Stimulated activated naive CD4-positive, alpha-beta T cell treated with Interleukin-2 at 50 U/mL for 16 hours (primary cell): ENCODE measurements around the gene MTMR4.
A peak's percentile ranks its signal among the peaks of the same experiment; 100 is the strongest.
"Not testable (repeated sequence)": the region's sequence is repeated elsewhere in the genome, so short reads cannot be mapped to it uniquely, and the experiment has no call there.

Experiments
- DNase-seq: peaks from one replicate; lab custom pipeline; 2025; lab: John Stamatoyannopoulos, UW

Gene MTMR4

DNA sequence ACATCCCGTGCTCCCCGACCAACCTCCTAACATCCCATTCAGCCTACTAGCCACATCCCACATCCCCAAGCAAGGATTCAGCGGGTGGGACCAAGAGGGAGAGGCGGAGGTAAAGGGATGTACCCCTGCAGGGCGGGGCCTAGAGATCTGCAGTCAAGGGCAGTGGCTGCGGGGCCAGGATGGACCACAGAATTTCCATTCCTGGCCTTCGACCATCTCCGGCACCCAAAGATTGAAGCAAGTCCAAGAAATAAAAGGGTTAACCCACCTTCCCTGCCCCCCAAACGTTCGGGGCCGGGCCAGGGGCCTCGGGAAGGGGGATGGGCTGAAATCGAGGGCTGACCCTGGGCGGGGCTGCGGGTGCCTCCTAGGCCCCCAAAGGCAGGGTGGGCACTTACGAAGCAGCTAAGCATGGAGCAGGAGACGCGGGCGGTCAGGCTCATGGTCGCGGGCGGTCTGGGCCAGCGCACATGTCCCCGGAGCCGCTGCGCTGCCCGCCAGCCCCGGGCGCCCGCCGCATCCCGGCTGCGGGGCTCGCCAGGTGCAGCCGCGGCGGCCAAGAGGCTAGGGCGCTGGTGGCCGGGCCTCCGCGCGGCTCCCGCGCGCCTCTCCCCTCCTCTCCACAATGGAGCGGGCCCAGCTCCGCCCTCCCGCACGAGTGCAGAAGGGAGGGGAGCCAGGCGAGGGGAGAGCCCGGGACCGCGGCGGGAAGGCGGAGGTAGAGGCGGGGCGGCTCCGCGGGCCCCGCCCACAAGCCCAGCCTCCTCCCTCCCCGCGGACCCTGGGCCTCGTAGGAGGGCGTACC lies at the start of gene MTMR4:
TSS of gene MTMR4 (minus strand) at position 674 of the 805 bp plus-strand sequence. CDS start at position 443, 231 bp downstream.
- peak; percentile 72 for DNase-seq

DNA sequence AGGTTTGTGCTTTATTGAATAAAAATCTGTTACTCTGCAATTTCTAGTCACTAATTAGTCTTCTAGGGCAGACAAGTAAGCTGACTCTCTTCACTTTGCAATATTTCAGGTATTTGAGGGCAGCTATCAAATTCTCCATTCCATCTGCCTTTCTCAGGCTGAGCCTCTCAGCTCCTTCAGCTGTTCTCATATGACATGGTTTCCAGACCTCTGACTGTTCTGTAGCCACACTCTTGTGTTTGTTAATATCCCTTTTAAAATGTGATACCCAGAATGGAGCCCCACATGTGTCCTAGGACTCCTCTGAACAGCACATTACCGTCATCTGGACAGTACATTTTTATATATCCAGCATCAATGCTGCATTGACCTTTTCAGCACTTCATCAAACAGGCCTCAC lies 46.1 kb upstream of the MTMR4 start:
- no peak for DNase-seq

DNA sequence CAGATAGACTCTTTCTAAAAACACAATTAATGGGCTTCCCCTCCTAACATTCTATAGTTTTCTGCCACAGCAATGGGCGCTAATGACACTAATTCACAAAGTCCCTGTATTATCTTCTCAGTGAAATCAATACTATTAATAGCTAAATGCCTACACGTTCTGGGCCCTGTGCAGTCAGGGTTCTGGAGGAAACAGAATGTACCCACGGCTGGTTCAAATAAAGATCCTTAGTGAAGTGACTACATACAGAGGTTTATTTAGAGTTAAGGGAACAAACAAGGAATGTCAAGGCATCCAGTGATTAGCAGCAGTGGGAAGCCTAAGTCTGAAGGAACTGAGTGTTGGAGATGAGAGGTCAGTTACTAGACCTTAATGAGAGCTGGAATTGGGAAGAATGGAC lies 43.5 kb upstream of the MTMR4 start:
- no peak for DNase-seq

DNA sequence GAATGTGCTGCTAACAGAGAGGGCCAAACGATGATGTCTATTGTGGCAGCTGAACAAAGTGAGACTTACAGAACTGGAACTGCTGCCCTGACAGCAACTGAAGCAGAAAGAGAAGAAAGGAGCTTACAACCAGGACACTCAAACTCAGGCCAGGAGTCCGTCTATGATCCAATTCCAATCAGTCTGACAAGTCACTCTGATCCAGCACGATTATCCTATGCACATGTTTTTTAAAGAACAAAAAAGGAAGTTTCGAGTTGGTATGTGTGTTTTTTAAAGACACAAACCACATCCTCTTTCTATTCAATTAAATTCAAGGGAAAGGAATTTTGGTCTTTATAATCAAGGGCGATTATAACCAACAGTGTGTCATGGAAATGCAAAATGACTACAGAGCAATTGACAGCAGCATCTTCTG lies 42.4 kb upstream of the MTMR4 start:
- DNase-seq = no peak

DNA sequence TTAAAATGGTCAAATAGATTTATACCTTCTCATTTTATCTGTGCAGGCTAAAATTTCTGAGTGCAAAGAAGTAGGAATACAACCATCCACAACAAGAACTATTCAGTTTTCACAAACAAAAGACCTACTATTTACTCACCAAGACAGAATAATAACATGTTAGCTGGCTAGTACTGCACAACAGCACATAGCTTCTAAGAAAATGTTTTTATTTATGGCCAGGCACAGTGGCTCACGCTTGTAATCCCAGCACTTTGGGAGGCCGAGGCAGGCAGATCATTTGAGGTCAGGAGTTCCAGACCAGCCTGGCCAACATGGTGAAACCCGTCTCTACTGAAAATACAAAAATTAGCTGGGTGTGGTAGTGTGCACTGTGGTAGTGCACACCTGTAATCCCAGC lies 40.7 kb upstream of the MTMR4 start:
- not testable (repeated sequence) for DNase-seq

DNA sequence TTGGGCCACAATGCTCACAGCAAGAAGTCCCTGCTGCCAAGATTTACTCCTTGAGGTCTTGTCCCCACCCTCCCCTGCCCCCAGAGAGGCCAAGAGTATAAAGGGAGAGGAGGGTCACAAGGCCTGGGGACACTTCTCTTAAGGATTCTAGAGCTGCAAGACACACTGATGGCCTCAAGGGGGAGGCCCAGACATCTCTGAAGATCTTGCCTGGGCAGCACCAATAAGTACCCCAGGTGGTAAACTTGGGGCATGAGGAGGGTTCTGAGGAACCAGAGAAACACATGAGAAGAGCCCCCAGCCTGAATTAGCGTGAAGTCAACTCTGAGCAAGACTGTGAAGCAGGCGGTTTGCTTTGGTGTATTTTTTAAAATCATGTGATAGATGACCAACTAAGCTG lies 26.8 kb upstream of the MTMR4 start:
- no peak for DNase-seq

DNA sequence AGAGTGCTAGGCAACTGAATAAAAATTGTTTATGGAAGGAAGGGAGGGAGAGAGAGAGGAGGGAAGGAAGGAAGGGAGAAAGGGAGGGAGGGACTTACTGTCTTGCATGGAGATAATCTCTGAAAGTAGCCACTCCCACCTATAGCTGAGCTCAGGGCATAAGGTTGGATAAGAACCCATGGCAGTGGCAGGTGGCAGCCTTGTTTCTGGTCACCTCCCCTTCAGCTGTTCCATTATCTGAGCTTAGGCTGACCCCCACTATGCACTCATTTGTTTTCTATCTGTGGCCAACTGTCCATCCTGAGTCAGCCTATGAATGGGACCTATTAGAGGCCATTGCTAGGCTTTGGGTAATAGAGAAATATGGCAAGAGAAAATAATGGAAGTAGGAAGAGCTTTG lies 25.3 kb upstream of the MTMR4 start:
- no peak for DNase-seq

DNA sequence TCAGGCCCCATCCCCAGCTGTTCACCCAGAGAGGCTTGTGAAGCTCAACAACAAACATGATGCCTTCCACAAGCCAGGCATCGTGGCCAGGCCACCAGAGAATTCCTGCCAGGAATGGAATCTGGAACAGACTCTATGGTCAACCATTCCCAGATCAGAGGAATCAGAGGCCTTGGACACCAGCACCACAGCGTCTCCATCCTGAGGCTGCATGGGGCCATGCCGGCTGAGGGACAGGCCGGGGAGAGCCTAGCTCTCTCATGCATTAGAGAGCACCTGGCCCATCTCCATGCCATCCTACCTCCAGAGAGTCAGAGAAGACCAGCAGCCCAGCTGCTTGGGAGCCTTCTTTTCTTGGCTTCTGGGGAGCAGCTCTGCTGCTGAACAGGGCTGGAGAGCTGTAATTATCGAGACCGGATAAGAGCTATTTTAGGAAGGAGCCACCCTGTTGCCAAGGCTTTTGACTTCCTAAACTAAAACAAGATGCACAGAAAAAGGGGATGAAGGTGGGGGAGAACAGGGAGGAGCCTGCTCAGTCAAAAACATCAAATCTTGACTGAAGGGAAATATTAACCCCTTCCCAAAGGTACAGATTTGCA lies 24.5 kb upstream of the MTMR4 start:
- no peak for DNase-seq

DNA sequence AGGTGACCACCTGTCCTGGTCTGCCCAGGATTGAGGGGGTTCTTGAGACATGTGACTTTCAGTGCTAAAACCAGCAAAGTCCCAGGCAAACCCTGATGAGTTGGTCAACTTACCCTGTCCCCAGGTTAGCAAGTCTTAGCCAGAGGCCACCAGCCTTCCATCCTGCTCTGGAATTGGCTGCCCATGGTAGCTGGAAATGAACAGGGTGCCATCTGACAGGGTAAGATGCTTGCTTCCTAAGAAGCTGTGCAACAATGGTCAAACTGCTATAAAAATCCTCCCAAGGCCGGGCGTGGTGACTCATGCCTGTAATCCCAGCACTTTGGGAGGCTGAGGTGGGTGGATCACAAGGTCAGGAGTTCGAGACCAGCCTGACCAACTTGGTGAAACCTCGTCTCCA lies 22.8 kb upstream of the MTMR4 start:
- no peak for DNase-seq

DNA sequence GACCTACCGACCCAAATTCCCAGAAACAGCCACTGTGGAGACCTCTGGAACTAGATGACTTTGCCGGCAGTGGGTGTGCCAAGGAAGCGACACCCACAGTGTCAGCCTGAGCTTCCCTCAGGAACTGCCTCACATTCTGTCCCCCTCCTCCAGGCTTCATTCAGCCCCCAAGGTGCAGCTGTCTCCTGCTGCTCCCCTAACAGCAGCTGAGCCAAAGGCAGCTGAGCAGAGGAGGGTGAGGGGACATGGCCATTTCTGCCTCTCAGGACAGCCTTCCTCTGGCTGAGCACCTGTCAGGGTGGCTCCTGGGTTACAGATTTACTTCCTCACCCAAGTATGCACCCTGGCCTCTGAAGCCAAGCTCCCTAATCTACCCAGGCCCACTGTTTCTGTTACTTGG lies 22.1 kb upstream of the MTMR4 start:
- no peak for DNase-seq

DNA sequence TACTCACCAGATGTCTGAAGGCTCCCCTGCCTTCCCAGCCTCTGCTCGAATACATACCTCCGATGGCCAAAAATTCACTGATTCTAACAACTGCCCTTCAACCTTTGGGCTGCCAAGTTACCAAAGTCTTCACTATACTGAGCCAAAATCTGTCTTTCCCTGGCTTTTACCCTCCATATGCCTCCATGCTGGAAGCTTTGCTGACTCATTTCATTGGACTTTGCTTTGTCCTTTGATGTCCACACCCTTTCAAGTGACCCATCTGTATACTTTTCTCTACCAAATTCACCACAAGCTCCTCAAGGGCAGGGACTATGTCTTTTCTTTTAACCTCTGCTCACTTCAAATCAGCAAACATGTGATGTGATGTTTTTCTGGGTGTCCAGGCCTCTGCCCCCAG lies 21.0 kb upstream of the MTMR4 start:
- DNase-seq = no peak

DNA sequence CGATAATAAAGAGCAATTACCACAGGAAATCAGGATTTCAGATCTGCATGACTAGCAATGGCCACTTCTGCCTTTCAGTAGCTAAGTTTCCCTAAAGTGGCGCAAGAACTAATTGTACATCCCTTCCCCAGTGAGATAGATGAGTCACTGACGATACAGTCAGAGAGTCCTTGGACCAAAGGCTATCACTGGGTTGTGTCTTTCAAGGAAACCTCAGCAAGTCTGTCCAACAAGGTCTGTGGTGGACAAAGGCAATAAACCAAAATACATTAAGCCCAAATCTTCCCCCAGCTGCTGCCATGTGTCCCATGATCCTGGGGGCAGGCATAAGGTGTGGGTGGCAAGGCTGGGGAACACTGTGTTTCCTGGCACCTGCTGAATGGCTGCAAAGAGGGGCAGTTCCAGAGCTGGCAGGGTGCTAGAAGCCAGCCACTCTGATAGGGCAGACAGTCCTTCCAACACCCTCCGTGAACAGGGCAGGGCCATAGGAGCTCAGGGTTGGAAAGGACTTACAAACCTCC lies 20.5 kb upstream of the MTMR4 start:
- no peak for DNase-seq

DNA sequence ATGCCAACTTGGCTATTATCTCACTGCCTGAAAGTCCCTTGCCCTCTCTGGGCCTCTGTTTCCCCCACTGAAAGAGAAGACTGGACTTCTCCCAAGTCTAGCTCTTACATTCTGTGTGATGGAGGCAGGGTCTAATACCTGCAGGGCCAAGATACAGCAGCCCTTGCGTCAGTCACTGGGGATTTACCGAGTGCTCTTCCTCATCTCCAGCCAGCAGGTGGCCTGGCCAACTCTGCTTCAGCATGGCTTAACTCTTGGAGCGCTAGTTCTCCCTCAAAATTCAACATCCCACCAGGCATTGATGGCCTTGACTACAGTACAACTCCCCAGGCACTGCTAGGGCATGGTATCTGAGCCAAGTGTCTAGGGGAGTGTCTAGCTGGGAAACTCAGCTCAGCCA lies 19.9 kb upstream of the MTMR4 start:
- DNase-seq = no peak

DNA sequence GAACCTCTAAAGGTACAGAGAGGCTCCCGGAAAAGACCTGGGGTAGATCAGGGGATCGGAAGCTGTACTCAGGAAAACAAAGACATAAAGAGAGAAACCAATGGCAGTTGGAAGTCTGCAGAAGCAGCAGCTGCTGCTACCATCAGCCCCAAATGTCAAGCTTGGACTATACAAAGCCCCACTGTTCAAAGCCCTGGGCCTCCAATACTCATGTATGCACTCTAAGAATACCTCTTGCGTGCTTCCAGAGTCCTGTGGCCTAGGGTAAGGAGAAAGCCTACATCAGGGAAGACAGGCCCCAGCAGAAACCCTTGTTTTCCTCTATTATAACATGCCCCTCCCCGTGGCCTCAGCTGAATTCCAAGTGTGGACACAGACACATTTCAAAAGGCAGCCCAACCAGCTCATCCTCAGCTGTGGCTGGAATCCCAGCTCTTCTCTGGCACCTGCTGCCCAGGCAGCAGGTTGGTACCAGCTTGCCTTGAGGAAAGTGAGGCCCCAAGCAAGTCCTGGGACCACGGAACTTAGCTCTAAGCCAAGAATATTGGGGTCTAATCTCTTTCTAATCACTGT lies 19.3 kb upstream of the MTMR4 start:
- DNase-seq = no peak

DNA sequence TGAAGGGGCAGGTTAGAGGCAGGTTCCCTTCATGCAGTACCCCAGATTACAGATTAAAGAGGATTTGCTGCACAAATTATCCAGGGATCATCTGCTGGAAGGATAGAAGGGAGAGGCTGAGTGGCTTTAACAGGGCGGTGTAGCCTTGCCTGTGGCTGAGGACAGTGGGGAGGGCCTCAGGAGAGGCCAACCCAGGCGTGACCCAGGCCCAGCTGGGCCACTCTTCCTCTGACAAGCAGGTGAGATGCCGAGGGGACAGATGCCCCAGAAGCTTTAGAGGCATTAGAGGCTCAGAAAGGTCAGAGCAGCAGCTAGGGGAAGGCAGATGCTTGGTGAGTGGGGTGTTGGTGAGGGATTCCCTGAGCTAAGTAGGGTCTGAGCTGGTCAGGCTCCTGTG lies 18.1 kb upstream of the MTMR4 start:
- no peak for DNase-seq

DNA sequence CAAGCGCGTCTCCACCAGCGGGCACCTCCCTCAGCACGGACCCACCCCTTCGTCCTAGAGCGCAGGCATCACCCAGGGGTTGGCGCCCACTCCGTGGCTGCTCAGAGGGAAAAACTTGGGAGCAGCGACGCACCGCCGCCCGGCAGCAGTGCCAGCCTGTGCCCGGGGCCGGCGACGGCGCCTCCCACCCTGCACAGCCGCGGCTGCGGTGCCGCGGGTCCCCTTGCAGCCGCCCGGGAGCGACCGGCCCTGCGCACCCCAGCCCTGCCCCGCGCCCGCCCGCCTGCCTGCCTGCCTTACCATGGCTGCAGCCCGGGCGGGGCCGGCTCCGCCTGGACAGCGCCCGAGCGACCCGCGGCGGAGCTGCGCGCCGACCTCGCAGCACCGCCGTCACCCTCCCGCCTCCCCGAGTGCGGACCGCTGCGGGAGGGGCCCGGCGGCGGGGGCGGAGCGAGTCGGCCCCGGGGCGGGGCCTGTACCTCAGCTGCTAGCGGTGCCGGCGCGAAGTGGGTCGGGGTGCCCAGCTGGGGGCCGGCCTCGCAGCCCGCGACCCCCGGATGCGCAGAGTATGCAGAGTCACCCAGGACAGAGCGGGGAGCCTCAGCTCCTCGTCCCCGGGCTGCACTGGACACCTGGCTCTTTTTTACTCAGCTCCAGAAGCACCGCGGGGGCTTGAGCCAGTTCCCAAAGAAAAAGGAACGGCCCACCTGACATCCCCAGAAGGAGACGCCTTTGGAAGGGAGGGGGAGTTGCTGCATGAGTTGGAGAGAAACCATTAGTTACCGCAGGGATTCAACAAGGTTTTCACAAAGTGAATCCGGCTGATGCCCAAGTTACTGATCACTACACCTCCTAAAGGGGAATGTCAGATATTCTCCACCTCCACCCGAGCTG lies 17.5 kb upstream of the MTMR4 start:
- peak; percentile 37 for DNase-seq

DNA sequence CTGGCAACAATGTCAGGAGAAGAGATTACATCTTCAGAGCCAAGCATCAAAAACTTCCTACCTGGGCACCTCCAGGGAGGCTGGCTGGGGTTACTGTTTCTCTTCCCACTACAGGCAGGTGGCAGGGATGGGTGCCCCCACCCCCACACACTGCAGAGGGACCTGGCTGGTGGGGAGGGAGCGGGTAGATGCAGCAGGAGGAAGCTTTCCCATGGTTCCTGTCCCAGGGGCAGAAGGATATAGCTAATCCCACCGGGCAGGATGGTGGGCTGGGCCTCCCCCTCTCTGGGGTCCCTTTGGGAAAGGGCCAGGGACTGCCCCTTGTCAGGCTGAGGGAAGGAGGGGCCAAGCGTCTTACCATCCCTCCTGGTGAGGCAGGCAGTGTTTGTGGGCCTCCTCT lies 16.7 kb upstream of the MTMR4 start:
- DNase-seq = no peak

DNA sequence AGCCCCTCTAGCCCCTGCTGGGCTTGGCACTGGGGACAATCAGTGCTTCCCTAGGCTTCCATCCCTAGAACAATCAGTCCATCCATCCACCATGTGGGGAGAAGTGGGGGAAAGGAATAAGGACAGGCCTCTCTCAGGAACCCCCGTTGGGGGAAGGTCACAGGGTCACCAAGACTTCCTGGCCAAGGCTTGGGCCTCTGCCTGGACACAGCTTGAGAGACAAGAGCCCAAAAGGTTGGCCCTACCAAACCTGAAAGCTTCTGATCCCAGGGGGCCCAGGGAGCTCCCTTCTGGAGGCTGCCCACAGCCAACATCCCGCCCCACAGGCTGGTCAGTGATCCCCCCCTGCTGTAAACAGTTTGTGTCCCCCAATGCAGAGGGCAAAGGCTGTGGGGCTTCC lies 16.2 kb upstream of the MTMR4 start:
- no peak for DNase-seq

DNA sequence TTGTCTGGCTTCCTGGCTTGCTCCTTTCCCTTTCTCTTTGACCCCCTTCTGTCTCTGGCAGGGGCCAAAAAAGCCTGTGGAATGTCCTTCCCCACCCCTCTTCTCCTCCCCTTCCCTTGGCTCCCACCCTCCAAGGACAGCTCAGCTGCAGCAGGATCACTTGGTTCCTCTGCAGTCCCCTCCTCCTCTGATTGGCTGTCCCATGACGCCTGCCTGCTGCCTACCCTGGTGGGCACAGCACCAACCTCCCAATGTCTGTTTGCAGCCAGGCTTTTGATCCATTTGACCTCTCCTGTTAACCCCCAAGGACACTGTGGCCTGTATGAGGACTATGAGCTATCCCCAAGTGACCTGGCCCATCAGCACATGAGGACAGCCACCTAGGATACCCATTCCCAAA lies 14.8 kb upstream of the MTMR4 start:
- DNase-seq = no peak

DNA sequence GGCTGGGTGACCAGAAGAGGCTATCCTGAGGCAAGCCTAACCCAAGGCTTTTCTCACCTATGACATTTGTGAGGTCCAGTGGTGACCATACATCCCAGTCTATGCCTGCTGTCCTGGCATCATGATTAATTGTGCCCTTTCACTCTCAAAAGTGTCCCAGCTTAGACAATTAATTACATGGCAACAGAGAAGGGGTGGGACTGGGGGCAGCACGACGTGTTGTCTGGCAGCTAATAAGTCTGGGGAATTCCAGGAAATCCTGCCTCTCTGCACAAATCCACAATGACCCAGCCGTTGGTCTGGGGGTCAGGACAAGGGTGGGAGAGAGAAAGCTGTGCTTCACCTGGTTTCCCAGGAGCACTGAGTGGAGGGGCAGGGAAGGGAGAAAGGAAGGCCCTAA lies 14.0 kb upstream of the MTMR4 start:
- no peak for DNase-seq

DNA sequence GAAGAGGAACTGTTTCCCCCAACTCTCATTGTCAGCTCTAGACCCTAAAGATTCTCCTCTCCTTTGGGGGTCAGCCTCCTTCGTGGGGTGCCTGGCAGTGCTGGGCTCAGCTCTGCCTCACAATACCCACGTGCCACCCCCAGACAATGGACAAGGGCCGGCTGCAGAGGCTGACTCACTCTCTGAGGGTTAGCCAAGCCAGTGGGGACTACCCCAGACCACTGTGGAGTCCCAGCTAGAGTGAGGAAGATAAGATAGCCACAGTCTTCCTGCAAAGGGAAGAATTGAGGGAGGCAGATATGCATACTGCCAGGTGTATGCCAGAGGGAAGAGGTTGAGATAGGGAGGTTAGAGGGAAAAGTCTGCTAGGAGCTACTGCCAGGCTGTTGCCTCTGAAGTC lies 13.5 kb upstream of the MTMR4 start:
- DNase-seq = no peak

DNA sequence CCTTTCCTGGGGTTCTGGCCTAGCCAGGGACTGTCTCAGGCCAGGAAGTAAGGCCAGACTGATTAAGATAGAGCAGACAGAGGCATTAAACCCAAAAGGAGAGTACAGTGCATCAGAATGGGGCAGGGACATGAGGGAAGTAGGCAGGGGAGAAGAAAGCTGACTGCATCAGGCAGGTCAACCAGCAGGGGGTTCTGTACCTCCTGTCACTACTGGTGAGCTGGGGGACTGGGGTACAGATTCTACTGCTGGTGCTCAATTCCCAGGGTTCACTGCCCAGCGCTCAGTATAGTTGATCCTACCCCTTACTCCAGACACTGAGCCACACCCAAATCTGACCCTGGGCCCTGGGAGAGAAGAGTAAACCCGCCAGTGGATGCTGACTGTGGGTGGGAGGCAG lies 12.9 kb upstream of the MTMR4 start:
- DNase-seq = no peak
